Vagina (tissue), 2 donors: ENCODE results near the gene PTGDS.

Experiments used
- POLR2A ChIP-seq, 2 donors: fragments of 450-650 bp; IDR thresholded peaks; one replicate each; pipeline ENCODE4 v1.6.1; 2017; ENCODE audit warnings: antibody characterized with exemption in 2 of 2, mild to moderate bottlenecking in 2 of 2, moderate library complexity in 2 of 2
- TF ChIP-seq, protein P1 (sequence below), 3 experiments: fragments of 450-650 bp in 2 of 3; fragments of 200-600 bp in 1 of 3; sonication (generic) in 1 of 3; IDR thresholded peaks; one replicate each; pipeline ENCODE4 v1.5.1; 2017 to 2019; ENCODE audit warnings: antibody characterized with exemption in 3 of 3, mild to moderate bottlenecking in 2 of 3, moderate library complexity in 2 of 3

- TF ChIP-seq, protein P1, sequence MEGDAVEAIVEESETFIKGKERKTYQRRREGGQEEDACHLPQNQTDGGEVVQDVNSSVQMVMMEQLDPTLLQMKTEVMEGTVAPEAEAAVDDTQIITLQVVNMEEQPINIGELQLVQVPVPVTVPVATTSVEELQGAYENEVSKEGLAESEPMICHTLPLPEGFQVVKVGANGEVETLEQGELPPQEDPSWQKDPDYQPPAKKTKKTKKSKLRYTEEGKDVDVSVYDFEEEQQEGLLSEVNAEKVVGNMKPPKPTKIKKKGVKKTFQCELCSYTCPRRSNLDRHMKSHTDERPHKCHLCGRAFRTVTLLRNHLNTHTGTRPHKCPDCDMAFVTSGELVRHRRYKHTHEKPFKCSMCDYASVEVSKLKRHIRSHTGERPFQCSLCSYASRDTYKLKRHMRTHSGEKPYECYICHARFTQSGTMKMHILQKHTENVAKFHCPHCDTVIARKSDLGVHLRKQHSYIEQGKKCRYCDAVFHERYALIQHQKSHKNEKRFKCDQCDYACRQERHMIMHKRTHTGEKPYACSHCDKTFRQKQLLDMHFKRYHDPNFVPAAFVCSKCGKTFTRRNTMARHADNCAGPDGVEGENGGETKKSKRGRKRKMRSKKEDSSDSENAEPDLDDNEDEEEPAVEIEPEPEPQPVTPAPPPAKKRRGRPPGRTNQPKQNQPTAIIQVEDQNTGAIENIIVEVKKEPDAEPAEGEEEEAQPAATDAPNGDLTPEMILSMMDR (IDR thresholded peaks at IDR 0.05), result no peak
- TF ChIP-seq POLR2A (IDR thresholded peaks at IDR 0.05), result no peak
Observed at GRCh38 chr9:136943291-136944211, 33.8 kb upstream of the PTGDS start.
